ENCODE measurements around the gene CDC42SE1.

DNA sequence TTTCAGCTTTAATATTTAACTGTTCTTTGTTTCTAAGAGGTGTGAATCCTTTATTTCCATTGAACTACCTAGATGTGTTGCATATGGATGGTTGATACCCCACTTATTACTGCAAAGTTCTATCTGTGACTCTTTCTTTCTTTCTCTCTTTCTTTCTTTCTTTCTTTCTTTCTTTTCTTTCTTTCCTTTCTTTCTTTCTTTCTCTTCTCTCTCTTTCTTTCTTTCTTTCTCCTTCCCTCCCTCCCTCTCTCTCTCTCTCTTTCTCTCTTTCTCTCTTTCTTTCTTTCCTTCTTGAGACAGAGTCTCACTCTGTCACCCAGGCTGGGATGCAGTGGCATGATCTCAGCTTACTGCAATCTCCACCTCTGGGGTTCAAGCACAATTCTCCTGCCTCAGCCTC is 45.2 kb upstream of the CDC42SE1 start:
- TF ChIP-seq, protein P1, sequence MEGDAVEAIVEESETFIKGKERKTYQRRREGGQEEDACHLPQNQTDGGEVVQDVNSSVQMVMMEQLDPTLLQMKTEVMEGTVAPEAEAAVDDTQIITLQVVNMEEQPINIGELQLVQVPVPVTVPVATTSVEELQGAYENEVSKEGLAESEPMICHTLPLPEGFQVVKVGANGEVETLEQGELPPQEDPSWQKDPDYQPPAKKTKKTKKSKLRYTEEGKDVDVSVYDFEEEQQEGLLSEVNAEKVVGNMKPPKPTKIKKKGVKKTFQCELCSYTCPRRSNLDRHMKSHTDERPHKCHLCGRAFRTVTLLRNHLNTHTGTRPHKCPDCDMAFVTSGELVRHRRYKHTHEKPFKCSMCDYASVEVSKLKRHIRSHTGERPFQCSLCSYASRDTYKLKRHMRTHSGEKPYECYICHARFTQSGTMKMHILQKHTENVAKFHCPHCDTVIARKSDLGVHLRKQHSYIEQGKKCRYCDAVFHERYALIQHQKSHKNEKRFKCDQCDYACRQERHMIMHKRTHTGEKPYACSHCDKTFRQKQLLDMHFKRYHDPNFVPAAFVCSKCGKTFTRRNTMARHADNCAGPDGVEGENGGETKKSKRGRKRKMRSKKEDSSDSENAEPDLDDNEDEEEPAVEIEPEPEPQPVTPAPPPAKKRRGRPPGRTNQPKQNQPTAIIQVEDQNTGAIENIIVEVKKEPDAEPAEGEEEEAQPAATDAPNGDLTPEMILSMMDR (conservative IDR thresholded peaks at IDR 0.05), result no peak
- TF ChIP-seq EZH2 (IDR thresholded peaks at IDR 0.05; ENCODE audit: low read depth), result no peak

Measured in PC-9 (cell line).